ENCODE measurements around the gene ZNF638.
"Not testable (repeated sequence)": the region's sequence is repeated elsewhere in the genome, so short reads cannot be mapped to it uniquely, and the experiment has no call there.

The ZNF638 gene

GRCh38 chr2:71409611-71410010 lies 78.0 kb downstream of the ZNF638 start:
- H3K4me3 Mint-ChIP-seq = no peak overlapping the region
- peaks cover 7% of the 10 kb centered on the region for H3K4me1 Mint-ChIP-seq (ENCODE audit: low read depth)
- H3K9me3 Mint-ChIP-seq (ENCODE audit: low read depth) = peaks cover 3% of the 10 kb centered on the region
- peaks cover 29% of the 10 kb centered on the region for H3K36me3 Mint-ChIP-seq
- H3K27ac Mint-ChIP-seq = peak overlapping the region; percentile 23
- no peaks in the 10 kb centered on the region for H3K27me3 Mint-ChIP-seq

- Mint-ChIP-seq H3K9me3 (ENCODE audit: low read depth) (peaks cover 3% of the 10 kb centered on the region), H3K4me3 (no peak overlapping the region), H3K4me1 (ENCODE audit: low read depth) (peaks cover 7% of the 10 kb centered on the region), H3K27ac (peak overlapping the region; percentile 41), H3K36me3 (peaks cover 29% of the 10 kb centered on the region), H3K27me3 (no peaks in the 10 kb centered on the region)
Observed at GRCh38 chr2:71410696-71411095, 79.1 kb downstream of the ZNF638 start.

- H3K27ac Mint-ChIP-seq; H3K36me3 Mint-ChIP-seq; H3K9me3 Mint-ChIP-seq (ENCODE audit: low read depth); H3K27me3 Mint-ChIP-seq: not testable (repeated sequence)
- H3K4me1 Mint-ChIP-seq (ENCODE audit: low read depth) = peaks cover 15% of the 10 kb centered on the region
- peak overlapping the region; percentile 89 for H3K4me3 Mint-ChIP-seq
Observed at GRCh38 chr2:71416866-71417265, 85.3 kb downstream of the ZNF638 start.

- no peaks in the 10 kb centered on the region for H3K9me3 Mint-ChIP-seq (ENCODE audit: low read depth)
- H3K27me3 Mint-ChIP-seq = no peaks in the 10 kb centered on the region
- peak overlapping the region; percentile 88 for H3K27ac Mint-ChIP-seq
- H3K36me3 Mint-ChIP-seq = peaks cover under 1% of the 10 kb centered on the region
- H3K4me1 Mint-ChIP-seq (ENCODE audit: low read depth) = peaks cover 15% of the 10 kb centered on the region
- peak overlapping the region; percentile 89 for H3K4me3 Mint-ChIP-seq
Observed at GRCh38 chr2:71417300-71418202, 86.0 kb downstream of the ZNF638 start.

DNA sequence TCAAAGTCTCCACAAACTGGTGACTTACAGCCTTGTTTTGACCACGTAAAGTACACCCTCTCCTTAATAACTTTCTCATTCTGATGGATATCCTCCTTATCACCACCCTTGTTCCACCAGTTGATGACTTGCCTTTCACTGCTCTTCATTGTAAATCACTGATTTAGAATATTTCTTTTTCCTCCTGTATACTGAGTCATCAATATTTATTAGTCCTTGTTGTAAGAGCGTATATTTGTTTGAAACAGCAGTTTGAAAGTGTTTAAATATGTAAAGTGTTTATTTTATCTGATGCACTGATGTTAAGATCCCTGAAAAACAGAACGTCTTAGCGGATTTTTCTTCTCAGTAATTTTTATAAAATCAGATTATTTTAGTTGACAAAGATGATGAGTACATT lies 87.6 kb downstream of the ZNF638 start:
- Mint-ChIP-seq H3K27ac (no peak overlapping the region), H3K36me3 (peaks cover 12% of the 10 kb centered on the region), H3K4me3 (no peak overlapping the region), H3K9me3 (ENCODE audit: low read depth) (no peaks in the 10 kb centered on the region), H3K27me3 (no peaks in the 10 kb centered on the region), H3K4me1 (ENCODE audit: low read depth) (peaks cover 20% of the 10 kb centered on the region)

- H3K36me3 Mint-ChIP-seq = peaks cover 12% of the 10 kb centered on the region
- no peak overlapping the region for H3K4me3 Mint-ChIP-seq
- H3K4me1 Mint-ChIP-seq (ENCODE audit: low read depth) = peaks cover 20% of the 10 kb centered on the region
- no peaks in the 10 kb centered on the region for H3K9me3 Mint-ChIP-seq (ENCODE audit: low read depth)
- no peak overlapping the region for H3K27ac Mint-ChIP-seq
- no peaks in the 10 kb centered on the region for H3K27me3 Mint-ChIP-seq
Observed at GRCh38 chr2:71419976-71420375, 88.4 kb downstream of the ZNF638 start.

- Mint-ChIP-seq H3K4me1 (ENCODE audit: low read depth) (peaks cover 17% of the 10 kb centered on the region), H3K27ac (no peak overlapping the region), H3K36me3 (peaks cover 22% of the 10 kb centered on the region), H3K4me3 (no peak overlapping the region), H3K27me3 (no peaks in the 10 kb centered on the region), H3K9me3 (ENCODE audit: low read depth) (no peaks in the 10 kb centered on the region)
Observed at GRCh38 chr2:71422786-71423185, 91.2 kb downstream of the ZNF638 start.

DNA sequence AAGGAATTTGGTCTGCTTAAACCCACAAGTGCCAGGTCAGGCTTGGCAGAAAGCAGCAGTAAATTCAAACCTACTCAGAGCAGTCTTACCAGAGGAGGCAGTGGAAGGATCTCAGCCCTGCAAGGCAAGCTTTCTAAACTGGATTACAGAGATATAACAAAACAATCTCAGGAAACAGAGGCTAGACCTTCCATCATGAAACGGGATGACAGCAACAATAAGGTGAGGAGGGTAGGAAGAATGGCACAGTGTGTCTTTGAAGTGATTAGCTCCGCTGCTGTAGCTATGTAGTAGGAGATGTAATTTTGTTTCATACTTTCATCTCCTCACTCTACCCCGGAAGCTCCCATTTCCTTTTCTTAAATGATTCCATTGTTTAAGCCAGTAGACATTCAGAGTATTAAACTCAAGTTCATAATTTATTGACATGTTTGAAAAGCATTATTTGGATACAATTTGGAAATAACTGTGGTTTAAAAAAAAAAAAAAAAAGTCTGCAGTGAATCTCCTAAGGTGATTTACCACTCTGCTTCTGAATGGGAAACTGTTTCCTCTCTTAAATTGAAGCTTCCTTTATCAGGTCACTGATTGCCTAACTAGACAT lies 92.3 kb downstream of the ZNF638 start:
- H3K4me3 Mint-ChIP-seq = no peak overlapping the region
- H3K4me1 Mint-ChIP-seq (ENCODE audit: low read depth) = peaks cover 16% of the 10 kb centered on the region
- peaks cover 22% of the 10 kb centered on the region for H3K36me3 Mint-ChIP-seq
- H3K27ac Mint-ChIP-seq = no peak overlapping the region
- no peaks in the 10 kb centered on the region for H3K9me3 Mint-ChIP-seq (ENCODE audit: low read depth)
- H3K27me3 Mint-ChIP-seq = no peaks in the 10 kb centered on the region

DNA sequence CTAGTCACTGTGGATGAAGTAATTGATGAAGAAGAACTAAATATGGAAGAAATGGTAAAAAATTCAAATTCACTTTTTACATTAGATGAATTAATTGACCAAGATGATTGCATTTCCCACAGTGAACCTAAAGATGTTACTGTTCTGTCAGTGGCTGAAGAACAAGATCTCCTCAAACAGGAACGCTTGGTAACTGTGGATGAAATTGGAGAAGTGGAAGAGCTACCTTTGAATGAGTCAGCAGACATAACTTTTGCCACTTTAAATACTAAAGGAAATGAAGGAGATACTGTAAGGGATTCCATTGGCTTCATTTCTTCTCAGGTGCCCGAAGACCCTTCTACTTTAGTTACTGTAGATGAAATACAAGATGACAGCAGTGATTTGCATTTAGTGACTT lies 95.1 kb downstream of the ZNF638 start:
- Mint-ChIP-seq H3K27ac (peak overlapping the region; percentile 10), H3K4me1 (ENCODE audit: low read depth) (peaks cover 7% of the 10 kb centered on the region), H3K9me3 (ENCODE audit: low read depth) (no peaks in the 10 kb centered on the region), H3K4me3 (no peak overlapping the region), H3K36me3 (peaks cover 25% of the 10 kb centered on the region), H3K27me3 (no peaks in the 10 kb centered on the region)

DNA sequence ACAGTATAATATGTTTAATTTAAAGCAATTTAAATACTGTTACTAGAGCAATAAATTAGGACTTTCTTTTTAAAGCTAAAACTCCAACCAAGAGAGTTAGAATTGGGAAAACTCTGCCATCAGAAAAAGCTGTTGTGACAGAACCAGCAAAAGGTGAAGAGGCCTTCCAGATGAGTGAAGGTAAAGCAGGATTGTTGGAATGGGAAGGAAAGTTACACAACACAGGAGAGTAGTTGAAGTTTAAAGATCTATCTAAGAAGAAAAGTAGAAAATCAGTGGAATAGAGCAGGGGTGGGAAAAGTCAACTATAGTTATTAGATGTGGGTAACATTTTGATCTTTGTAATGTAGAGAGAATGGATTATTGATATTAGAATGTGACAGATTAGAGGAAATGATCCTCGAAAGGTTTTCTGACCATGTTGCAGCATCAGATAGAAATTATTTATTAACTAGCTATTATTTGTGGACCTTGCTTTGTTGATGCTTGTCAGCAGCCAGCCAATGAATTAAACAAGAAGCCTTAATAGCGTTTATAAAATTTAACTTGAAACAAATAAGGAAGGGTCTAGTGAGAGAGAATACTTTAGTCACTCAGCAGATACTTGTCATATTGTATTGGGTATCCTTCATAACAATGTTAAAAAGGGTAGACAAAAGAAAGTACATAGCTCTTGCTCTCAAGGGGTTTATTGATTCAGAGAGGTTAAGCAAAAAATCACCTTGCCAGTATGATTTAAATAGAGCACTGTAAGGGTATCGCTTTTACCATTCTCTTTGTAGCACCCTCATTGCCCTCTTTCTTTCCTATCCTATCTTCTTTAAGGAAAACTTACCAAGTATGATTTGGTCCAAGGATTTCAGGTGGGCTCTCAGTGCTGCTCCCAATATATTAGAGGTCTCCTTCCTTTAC lies 97.1 kb downstream of the ZNF638 start:
- Mint-ChIP-seq H3K4me3 (no peak overlapping the region), H3K4me1 (ENCODE audit: low read depth) (peaks cover 2% of the 10 kb centered on the region), H3K9me3 (ENCODE audit: low read depth) (no peaks in the 10 kb centered on the region), H3K27ac (peak overlapping the region; percentile 47), H3K36me3 (peaks cover 16% of the 10 kb centered on the region), H3K27me3 (no peaks in the 10 kb centered on the region)

- H3K4me1 Mint-ChIP-seq (ENCODE audit: low read depth); H3K27me3 Mint-ChIP-seq; H3K9me3 Mint-ChIP-seq (ENCODE audit: low read depth); H3K4me3 Mint-ChIP-seq; H3K36me3 Mint-ChIP-seq; H3K27ac Mint-ChIP-seq: not testable (repeated sequence)
Observed at GRCh38 chr2:71445142-71445541, 113.6 kb downstream of the ZNF638 start.

GRCh38 chr2:71446505-71446904 lies 114.9 kb downstream of the ZNF638 start:
- Mint-ChIP-seq H3K4me1 (ENCODE audit: low read depth) (no peaks in the 10 kb centered on the region), H3K27me3 (no peaks in the 10 kb centered on the region), H3K36me3 (peaks cover 2% of the 10 kb centered on the region), H3K27ac (no peak overlapping the region), H3K9me3 (ENCODE audit: low read depth) (peaks cover under 1% of the 10 kb centered on the region), H3K4me3 (no peak overlapping the region)

DNA sequence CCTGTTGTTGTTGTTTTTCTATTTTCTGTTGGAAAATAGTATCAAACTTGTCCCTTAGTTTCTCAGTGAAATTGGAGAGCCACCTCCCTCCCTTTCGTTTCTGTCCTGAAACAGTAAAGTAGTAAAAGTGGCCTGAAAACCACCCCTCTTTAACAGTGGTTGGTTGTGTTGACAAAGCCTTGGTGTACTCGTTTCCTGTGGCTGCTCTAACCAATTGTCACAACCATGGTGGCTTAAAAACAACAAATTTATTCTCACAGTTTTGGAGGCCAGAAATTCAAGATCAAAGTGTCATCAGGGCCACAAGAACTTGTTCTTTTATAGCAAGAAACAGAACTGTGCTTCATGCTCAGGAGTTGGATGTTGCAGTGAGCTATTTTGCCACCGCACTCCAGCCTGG lies 117.8 kb downstream of the ZNF638 start:
- peaks cover 4% of the 10 kb centered on the region for H3K27me3 Mint-ChIP-seq
- peaks cover 2% of the 10 kb centered on the region for H3K36me3 Mint-ChIP-seq
- H3K4me1 Mint-ChIP-seq (ENCODE audit: low read depth) = peaks cover 14% of the 10 kb centered on the region
- no peaks in the 10 kb centered on the region for H3K9me3 Mint-ChIP-seq (ENCODE audit: low read depth)
- H3K27ac Mint-ChIP-seq = no peak overlapping the region
- no peak overlapping the region for H3K4me3 Mint-ChIP-seq

- peaks cover 17% of the 10 kb centered on the region for H3K27me3 Mint-ChIP-seq
- no peaks in the 10 kb centered on the region for H3K9me3 Mint-ChIP-seq (ENCODE audit: low read depth)
- H3K36me3 Mint-ChIP-seq = no peaks in the 10 kb centered on the region
- peaks cover 20% of the 10 kb centered on the region for H3K4me1 Mint-ChIP-seq (ENCODE audit: low read depth)
- no peak overlapping the region for H3K27ac Mint-ChIP-seq
- no peak overlapping the region for H3K4me3 Mint-ChIP-seq
Observed at GRCh38 chr2:71451705-71452104, 120.1 kb downstream of the ZNF638 start.

GRCh38 chr2:71452565-71452964 lies 121.0 kb downstream of the ZNF638 start:
- H3K36me3 Mint-ChIP-seq = no peaks in the 10 kb centered on the region
- H3K4me3 Mint-ChIP-seq = peak overlapping the region; percentile 44
- H3K27me3 Mint-ChIP-seq = peaks cover 17% of the 10 kb centered on the region
- no peaks in the 10 kb centered on the region for H3K9me3 Mint-ChIP-seq (ENCODE audit: low read depth)
- peaks cover 20% of the 10 kb centered on the region for H3K4me1 Mint-ChIP-seq (ENCODE audit: low read depth)
- H3K27ac Mint-ChIP-seq = no peak overlapping the region

All from activated naive CD8-positive, alpha-beta T cell (primary cell).